Left cardiac atrium (tissue), 4 donors: ENCODE measurements around the gene DOCK4. TPM values are rescaled to one million over a fixed set of nuclear protein-coding genes. Genes with fewer than 3 reads are reported as not detected.

Source experiments
- ATAC-seq, 2 donors: fragments of 200-7000 bp; cut with Tn5 transposase; one replicate each; pipeline ENCODE4 v1.9.1; 2020; ENCODE audit warnings: mild to moderate bottlenecking in 2 of 2, moderate library complexity in 2 of 2
- DNase-seq: peaks from one replicate; pipeline ENCODE4 v3.0.0-alpha.2; 2020
- intact Hi-C, 2 donors: fragments of 100-400 bp; cut with DNase I; formaldehyde crosslinking; loops; one replicate each; pipeline versions ENCODE4 v1.14.1 to v1.15.1; 2022 to 2023
- total RNA-seq, 2 donors: library from RNA; stranded (reverse); fragmentation: NEBNext Ultra II Directional; extraction: Animal tissue kit (Norgen Biotek cat#: 25700); gene quantifications; one replicate each; pipeline ENCODE4 v1.2.1, GENCODE V29; 2021
- donor health status: DM: no; HTN: yes; CAD: no.
- donor health status: DM: no; HTN: yes; CAD: no; lungs with severe emphysema.
- donor health status: DM: yes; HTN: yes; CAD: no.
- donor health status: Dilated cardiomyopathy.

The DOCK4 gene
- total RNA-seq, 2 donors from 2014 or later: 17.1 to 19.3 TPM

DNA sequence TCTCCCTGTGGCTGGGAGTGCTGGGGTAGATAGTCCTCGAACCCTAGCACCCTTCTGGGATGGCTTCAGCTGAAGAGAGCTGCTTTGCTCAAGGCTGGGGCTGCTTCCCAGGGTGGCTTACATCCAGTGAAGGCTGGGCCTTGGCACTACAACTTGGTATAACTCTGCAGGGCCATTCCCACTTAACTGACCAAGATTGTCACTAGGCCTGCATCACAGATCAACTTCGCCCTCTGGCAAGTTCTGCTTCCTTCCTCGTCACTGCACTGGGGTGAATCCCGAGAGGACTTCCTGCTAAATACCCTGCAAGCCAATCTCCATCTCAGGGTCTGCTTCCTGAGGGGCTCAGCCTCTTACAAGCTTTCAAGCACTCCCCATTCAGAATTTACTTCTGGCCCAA lies 195.2 kb downstream of the DOCK4 start:
- DNase-seq: no peak
- peak; percentile 58 to 60 for ATAC-seq
- intact Hi-C loops: no loop called here

- intact Hi-C loops: no loop called here
- ATAC-seq (no peak), DNase-seq (no peak)
These were observed 196.1 kb downstream of the DOCK4 start for GRCh38 chr7:112010109-112010508.

- DNase-seq: no peak
- intact Hi-C loops: no loop called here
- no peak for ATAC-seq
These were observed 197.1 kb downstream of the DOCK4 start for GRCh38 chr7:112009081-112009480.

- intact Hi-C loops: no loop called here
- ATAC-seq (no peak), DNase-seq (no peak)
These were observed 199.0 kb downstream of the DOCK4 start for GRCh38 chr7:112007185-112007584.

DNA sequence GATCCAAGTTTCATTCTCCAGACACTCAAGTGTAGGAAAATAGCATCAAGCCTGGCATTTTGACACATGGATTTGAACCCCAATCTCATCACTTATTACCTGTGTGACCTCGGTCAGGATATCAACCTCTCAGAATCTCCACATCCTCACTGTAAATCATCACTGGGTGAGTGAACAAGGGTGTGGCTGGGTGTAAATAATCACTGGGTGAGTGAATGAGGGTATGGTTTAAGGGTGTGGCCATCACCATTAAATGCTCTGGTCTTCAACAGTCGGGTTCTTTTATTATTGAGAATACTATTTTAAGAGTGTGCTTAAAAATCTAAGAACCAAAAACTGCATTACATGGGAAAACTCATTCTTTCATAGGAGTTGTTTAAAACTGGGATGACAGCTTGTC lies 200.1 kb downstream of the DOCK4 start:
- ATAC-seq (no peak), DNase-seq (no peak)
- intact Hi-C loops: no loop called here

DNA sequence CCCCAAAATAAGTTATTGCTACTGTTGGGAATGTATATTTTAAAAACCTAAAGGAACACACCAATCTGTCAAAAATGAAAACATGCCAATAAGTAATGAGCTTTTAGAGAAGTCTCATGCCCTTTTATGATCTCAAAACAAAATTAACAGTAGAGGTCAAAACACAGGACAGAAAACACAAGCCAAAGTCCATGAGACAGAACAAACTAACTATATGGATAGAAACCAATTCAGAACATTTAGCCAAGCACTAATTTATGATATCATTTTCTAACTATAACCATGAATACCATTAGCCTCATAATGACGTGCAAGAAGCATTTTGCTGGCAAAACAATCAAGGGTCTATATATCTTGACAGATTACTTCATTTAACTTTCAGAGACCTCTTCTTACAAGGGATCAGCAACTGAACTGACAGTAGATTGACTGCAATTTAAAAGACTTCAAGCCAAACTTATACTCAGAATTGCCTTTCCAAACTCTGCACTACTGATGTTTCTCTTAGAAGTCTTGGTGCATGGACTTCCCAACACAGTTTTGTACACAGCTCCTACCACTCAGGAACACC lies 200.9 kb downstream of the DOCK4 start:
- intact Hi-C loops: no loop called here
- DNase-seq (no peak), ATAC-seq (no peak)

DNA sequence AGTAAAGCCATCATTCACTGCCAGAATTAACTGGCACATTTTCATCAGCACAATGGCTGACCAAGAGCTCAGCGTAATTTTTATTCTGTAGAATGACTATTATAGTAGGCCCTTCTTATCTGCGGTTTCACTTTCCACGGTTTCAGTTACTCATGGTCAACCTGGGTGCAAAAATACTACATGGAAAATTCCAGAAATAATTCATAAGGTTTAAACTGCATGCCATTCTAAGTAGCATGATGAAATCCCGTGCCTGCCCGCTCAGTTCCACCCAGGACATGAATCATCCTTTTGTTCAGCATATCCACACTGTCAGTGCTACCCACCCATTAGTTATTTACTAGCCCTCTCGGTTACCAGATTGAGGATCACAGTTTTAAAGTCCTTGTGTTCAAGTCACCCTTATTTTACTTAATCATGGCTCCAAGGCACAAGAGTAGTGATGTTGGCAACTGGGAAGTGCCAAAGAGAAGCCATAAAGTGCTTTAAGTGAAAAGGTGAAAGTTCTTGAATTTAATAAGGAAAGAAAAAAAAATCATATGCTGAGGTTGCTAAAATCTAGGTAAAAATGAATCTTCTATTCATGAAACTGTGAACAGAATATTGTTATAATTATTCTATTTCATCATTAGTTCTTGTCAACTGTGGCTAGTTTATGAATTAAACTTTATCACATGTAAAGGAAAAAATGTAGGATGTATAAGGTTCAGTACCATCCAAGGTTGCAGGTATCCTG lies 204.9 kb downstream of the DOCK4 start:
- ATAC-seq (peak in 1 of 2 donors; percentile 78), DNase-seq (no peak)
- intact Hi-C loops: no loop called here

GRCh38 chr7:111998326-111998725 lies 207.9 kb downstream of the DOCK4 start:
- ATAC-seq (no peak), DNase-seq (no peak)
- intact Hi-C loops: no loop called here

GRCh38 chr7:111997546-111997945 lies 208.7 kb downstream of the DOCK4 start:
- DNase-seq: no peak
- no peak for ATAC-seq
- intact Hi-C loops: no loop called here

- intact Hi-C loops: no loop called here
- ATAC-seq (no peak), DNase-seq (no peak)
These were observed 213.6 kb downstream of the DOCK4 start for GRCh38 chr7:111992601-111993000.

DNA sequence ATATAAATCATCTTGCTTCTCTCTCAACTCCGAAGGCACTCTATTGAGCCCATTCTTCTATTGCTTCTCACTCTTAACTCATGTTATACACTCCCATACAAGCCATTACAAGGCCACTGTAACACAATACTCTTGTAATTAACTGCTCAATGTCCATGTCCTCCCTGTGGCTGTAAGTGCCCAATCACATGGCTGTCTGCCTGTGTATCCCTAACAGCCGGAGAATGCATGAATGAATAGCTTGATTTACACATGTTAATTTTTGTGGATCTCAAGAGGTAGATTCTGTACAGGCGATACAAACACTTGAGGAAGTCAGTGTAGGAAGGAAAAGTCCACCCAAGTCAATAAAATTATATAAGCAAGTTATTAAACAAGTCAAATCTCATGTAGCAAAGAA lies 215.6 kb downstream of the DOCK4 start:
- intact Hi-C loops: no loop called here
- DNase-seq: no peak
- ATAC-seq: no peak

GRCh38 chr7:111987886-111988285 lies 218.3 kb downstream of the DOCK4 start:
- intact Hi-C loops: no loop called here
- no peak for DNase-seq
- ATAC-seq: peak in 1 of 2 donors; percentile 14

DNA sequence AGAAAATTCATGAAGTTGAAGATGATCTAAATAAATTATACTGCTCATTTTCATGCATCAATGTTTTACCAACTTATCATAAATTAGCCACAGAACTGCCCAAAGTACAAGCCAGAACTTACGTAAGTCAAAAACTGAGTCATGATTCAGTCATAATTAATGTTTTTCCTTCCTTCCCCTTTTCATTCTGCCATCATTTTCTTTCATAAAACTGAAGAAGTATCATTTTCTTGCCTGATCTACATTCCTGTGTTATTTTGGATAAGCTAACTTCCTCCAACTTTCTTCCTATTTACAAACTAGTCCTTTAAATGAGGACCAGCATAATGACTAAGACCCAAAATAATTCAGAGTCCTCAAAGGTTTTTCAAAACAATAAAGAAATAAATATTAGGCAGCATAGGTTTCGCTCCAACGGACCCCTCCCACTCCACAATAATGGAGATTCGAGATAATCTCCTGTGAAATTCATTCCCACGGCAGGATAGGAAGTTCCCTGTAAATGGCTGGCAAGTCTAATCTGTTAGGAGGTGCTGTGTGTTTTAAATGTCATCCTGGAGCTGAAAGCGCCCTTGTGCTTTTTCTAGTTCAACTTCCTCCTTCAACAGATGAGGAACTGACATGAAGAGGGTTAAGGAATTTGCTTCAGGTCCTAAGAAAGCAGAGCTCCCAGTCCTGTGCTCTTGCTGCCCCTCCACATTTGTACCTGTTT lies 218.9 kb downstream of the DOCK4 start:
- ATAC-seq (peak; percentile 38 to 72), DNase-seq (no peak)
- intact Hi-C loops: no loop called here

- intact Hi-C loops: no loop called here
- ATAC-seq (no peak), DNase-seq (no peak)
These were observed 219.6 kb downstream of the DOCK4 start for GRCh38 chr7:111986601-111987000.

DNA sequence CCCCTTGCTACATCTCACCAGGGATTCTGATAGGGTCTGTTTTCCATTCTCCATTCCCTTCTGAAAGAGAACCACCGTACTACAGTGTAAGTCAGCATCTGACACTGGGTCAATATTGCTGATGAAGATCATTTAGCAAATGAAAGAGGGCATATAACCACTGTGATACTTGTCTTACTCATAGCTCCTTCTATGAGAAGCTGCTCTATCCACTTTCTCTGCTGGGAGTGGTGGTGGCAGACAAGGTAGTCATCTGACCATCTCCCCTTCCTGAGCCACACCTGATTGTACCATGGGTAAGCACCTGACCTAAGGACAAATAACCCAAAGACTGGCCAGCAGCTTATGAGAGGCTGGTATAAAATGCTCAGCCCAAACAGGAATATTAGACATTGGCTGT lies 220.4 kb downstream of the DOCK4 start:
- ATAC-seq (no peak), DNase-seq (no peak)
- intact Hi-C loops: no loop called here

DNA sequence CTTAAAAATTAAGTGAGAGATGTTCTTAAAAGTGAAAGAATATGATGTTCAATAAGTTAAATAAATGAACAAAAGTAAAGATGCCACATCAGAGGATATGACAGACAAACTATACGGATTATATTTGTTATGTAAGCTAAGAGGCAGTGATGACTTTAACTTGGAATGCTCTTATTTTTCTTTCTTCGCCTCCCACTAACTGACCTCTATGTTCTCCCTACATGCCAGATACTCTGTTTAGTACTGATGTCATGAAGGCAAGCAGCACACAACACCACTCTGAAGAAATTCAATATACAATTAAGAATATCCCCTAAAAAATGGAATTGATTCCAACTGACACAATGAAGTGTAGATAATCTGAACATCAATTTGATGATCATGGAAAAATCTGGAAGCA lies 223.4 kb downstream of the DOCK4 start:
- DNase-seq (no peak), ATAC-seq (peak in 1 of 2 donors; percentile 76)
- intact Hi-C loops: no loop called here

DNA sequence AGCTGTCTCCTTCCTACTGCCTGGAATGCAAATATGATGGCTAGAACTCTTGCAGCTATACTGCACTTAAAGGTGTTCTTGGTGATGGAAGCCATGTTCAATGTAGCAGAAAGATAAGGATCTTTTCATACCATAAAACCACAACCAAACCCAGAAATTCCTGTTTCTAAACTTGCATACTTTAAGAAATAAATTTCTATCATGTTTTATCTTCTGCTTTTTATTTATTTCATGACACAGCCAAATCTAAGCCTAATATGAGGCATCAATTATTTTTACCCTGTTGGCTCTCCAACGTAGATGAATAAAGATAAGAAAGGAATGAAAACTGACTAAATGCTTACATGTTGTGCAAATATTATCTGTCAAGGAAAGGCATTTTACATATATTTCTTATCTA lies 224.1 kb downstream of the DOCK4 start:
- no peak for DNase-seq
- ATAC-seq: no peak
- intact Hi-C loops: no loop called here

- no peak for ATAC-seq
- intact Hi-C loops: no loop called here
- no peak for DNase-seq
These were observed 225.5 kb downstream of the DOCK4 start for GRCh38 chr7:111980725-111981124.

GRCh38 chr7:111975346-111975745 lies 230.9 kb downstream of the DOCK4 start:
- DNase-seq (no peak), ATAC-seq (no peak)
- intact Hi-C loops: no loop called here

DNA sequence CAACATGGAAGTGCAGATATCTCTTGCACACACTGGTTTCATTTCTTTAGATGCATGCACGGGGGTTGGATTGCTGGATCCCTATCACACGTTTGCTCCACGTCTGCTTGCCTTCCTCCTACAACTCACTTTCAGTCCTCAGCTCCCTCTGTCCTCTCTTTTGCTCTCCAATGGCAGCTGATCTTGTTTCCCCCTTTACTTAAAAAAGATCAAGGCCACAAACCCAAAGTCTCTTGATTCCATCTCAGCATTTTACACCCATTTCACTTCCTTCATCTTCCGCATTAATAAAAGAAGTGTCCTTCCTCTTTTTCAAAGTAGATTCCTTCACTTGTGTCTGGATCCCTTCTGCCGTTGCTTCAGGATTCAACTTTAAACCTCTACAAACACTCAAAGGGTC lies 245.2 kb downstream of the DOCK4 start:
- no peak for ATAC-seq
- intact Hi-C loops: no loop called here
- no peak for DNase-seq

DNA sequence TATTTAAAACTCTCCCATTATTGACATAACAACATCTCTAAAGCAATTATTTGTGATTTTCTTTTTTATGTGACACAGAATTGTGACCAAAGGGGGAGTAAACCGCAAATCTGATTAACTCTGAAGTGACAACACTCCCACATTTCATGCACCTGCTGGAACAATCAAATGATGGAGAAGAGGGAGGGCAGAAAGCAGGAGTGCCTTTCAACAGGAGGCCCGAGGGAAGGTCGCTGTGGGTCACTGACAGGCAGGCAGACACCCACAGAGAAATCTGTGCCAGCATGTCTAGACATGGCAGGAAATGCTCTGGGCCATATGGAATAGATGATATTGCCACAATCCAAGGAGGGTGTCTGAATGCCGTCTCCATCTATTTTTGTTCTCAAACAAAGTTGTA lies 247.3 kb downstream of the DOCK4 start:
- intact Hi-C loops: loop anchor here (10.0 kb wide), 2 partner anchors 246 to 446 kb away; partner anchors contain the start of genes DOCK4 (in 1 of the 2) and ZNF277 (in 1 of the 2)
- ATAC-seq (no peak), DNase-seq (no peak)
